ENCODE data around the gene CACNA1A.

DNA sequence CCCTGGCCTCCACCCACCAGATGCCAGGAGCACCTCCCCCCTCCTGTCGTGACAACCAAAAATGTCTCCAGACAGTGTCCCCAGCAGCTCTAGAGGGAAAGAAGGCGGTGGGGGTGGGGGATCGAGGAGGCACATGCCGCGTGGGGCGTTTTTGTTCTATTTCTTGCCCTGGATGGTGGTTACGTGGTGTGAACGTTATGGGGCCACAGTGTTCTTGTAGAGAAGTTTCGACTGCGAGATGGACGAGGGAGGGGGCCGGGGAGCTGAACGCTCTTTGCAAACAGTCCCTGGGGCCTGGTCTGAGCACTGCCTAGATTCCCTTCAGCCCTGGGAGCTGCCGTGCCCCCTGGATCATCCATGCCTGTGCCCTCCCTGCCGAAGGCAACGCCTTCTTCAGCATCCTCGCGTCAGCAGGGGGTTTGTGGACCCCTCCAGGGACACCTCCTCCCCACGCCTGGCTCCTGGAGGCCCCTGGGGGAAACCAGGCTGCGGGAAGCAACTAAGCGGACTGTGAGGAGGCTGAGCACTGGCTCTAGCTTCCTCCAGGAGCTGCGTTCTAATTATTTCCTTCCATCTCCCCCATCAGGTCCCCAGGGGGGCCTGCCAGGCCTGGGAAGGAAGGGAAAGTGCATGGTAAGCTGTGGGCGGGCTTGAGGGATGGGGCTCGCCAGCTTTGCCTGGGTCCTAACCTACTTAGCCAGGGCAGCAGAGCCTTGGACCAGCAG lies 224.6 kb downstream of the CACNA1A start:
- TF ChIP-seq POLR2A (IDR thresholded peaks at IDR 0.05; ENCODE audit: low read depth, low read length) = no peak
- TF ChIP-seq POLR2AphosphoS5 (IDR thresholded peaks at IDR 0.05; ENCODE audit: low read depth, low read length) = no peak
- no peak for TF ChIP-seq TAF1 (IDR thresholded peaks at IDR 0.05; ENCODE audit: borderline replicate concordance, low read depth, low read length)
